A172 (cell line): ENCODE data around the gene TMCO2. TPM values are rescaled to one million over a fixed set of nuclear protein-coding genes. Genes with fewer than 3 reads are reported as not detected.
"Not testable (repeated sequence)": the region's sequence is repeated elsewhere in the genome, so short reads cannot be mapped to it uniquely, and the experiment has no call there.

Experiments
- DNase-seq: peaks from one replicate; pipeline ENCODE4 v3.0.0-alpha.2; 2015; ENCODE audit warnings: low spot score
- total RNA-seq: library from RNA; depleted of rRNA; stranded (reverse); fragments of >200 nt; shearing (Covaris generic); gene quantifications from 2 replicates; pipeline ENCODE4 v1.2.3, GENCODE V29; 2014; rRNA removed

Gene TMCO2
- not detected in 2 replicates for total RNA-seq

DNA sequence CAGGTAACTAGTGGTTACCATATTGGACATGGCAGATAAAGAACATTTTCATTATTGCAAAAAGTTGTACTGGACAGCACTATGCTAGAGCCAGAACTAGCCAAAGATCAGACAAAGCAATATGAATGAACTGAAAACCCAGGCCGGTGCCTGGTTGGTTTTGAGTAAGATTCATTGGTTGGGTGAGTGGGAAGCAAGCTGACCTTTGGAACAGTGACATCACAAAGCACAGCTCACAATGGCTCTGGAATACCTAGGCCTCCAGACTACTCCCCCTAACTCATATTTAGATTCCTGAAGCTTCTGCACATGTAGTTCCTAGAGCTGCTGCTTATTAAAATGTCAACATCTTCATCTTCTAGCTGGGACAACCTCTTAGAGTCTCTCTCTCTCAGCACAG, at the start of gene TMCO2:
Gene TMCO2 (plus strand): TSS at position 283 of the 400 bp plus-strand sequence. CDS start 57 bp downstream, at position 340.
- no peak for DNase-seq

DNA sequence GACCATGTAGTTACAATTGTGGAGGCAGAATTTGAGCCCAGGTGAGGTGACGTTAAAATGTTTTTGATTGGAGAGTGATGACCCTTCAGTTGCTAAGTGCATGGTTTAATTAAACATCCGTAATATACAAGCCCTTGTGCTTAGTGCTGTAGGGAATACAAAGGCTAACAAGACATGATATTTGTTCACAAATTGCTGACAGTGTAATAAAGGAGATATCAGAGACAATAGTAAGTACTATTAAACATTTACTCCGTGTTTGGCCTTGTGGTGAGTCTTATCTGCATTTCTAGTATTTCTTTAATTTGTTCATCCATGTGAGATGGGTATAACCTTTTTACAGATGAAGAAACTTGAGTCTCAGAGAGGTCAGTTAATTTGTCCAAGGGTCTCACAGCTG, 48.6 kb upstream of the TMCO2 start:
- DNase-seq: no peak

DNA sequence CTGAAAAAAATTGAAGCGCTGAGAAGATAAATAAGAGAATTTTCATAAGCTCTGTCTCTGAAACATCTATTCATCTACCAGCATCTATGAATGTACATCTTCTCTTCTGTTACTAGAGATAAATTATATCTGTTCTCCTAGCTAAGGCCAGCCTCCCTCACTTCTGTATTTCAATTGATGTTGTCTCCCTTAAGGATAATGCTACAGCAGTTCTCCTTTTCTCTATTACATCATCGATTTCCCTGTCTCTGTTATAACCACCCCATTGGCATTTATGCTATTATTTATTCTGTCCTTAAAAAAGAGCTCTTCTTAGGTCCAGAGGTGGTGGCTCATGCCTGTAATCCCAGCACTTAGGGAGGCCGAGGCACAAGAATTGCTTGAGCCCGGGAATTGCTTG, 42.9 kb upstream of the TMCO2 start:
- DNase-seq: no peak

DNA sequence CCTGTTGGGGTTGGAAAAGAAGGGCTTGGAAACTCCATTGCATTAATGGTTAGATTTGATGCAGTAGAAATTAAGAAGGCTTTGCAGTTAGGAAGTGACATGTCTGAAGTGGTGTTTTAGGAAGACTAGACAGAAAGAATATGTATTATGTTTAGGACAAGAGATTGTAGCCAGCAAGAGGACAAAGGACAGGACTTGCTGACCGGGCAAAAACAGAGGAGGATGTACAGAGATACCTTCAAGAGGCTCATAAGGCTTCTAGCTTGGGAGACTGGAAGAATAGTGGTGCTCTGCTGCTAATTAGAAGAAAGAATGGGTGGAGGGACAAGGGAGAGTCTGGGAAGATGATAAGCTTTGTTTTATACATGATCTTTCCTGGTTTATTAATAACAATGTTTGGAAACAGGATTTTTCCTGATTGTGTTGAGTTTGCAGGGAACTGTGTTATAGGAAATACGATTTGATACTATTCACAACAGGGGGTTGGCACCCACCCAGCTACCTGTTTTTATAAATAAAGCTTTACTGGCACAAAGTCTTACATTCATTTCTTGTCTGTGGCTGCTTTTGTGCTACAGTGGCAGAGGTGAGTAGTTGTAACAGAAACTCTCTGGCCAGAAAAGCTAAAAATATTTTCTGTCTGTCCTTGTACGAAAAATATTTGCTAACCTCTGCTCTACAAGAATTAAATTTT, 37.1 kb upstream of the TMCO2 start:
- DNase-seq: no peak

DNA sequence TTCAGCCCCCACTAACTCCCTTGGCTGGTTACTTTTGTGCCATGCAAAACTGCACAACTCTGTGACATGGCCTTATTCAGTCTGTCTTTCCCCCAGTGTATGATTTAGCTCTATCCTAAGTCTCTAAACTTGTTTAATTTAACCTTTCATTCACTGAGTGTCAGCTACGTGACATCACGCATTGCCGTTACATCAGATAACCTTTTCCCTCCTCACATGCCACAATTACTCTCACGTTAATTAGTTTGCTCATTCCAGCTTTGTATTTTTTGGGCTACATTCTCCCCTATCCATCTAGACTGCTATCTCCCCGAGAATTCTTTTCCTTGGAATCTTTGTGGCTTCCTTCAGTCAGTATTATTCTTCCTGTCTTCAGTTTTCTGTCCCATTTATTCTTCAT, 29.4 kb upstream of the TMCO2 start:
- DNase-seq: no peak

GRCh38 chr1:40221471-40221905, 26.2 kb upstream of the TMCO2 start:
- DNase-seq: not testable (repeated sequence)

GRCh38 chr1:40221977-40222772, 25.6 kb upstream of the TMCO2 start:
- DNase-seq: no peak

DNA sequence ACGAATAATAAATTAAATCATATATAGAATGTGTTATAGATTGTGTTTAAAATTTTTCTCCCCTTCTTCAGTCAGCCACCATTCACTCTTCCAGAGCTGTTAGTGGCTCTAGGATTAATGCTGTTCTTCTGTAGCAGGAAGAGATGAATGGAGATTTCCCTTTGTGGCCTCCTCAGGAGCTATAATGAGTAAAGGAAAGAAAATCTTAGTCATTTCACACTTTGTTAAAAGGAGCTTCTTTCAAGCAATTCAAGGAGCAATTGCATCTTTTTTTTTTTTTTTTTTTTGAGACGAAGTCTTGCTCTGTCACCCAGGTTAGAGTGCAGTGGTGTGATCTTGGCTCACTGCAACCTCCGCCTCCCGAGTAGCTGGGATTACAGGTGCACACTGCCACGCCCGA, 23.7 kb upstream of the TMCO2 start:
- no peak for DNase-seq

- no peak for DNase-seq
Observed at GRCh38 chr1:40226192-40226591, 21.5 kb upstream of the TMCO2 start.

DNA sequence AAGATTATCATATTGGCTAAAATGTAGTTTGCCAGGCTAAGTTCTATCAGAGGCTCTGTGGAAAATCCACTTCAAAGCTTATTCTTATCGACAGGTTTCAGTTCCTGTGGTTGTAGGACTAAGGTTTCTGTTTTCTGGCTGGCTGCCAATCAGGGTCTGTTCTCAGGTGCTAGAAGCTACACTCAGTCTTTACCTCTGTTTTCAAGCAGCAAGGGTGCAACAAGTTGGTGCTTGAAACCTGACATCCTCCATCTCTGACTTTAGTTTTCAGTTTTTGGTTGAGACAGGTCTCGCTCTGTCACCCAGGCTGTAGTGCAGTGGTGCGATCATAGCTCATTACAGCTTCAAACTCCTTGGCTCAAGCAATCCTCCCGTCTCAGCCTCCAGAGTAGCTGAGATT, 15.3 kb upstream of the TMCO2 start:
- no peak for DNase-seq

DNA sequence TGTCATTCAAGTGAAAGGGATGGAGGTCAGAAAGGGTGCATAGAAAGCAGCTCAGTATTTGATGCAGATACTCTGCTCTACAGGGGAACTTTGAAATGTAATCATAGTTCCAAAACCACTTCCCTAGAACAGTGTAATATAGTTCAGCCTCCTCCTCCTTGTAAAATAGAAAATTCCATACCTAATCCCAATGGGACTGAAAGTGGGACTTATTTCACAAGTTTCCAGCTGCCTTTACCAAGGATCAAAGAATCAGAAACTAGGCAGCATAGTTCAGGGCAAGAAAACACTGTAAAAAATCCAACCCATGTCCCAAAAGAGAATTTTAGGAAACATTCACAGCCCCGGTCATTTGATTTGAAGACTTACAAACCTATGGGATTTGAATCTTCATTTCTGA, 8.1 kb upstream of the TMCO2 start:
- no peak for DNase-seq

DNA sequence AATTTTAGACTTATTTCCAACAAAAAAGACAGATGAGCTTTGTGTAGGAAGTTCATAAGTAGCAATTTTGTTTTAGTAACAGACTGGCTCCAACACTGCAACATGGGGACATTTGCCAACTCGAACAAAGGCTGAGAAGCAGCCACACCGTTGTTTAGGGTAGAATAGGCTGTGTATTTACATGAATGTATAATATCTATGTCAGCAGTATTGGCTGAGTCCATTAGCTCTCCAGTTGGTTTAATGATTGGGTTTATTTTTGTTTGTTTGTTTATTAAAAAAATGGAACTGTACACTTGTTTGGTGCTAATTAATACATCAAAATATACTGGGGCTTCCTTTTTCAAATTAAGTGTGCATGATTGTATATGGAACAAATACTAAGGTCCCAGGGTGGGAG, 7.3 kb upstream of the TMCO2 start:
- DNase-seq: no peak

DNA sequence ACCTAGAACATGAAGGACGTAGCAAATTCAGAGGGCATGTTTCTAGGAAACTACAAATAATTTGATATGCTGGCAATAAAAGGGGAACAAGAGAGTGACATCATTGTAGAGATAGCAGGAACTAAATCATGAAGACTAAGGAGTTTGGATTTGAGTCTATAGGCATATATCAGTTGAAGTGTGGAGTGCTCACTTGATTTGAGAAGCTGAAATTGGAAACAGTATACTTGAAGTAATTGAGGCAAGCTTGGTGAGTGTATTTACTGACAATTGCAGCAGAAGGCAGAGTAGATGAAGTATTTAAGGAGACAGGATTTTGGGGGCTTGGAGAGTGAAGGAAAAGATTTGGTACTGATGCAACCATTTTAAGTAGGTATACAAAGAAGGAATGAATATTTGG, 6.4 kb upstream of the TMCO2 start:
- DNase-seq: peak; percentile 15

DNA sequence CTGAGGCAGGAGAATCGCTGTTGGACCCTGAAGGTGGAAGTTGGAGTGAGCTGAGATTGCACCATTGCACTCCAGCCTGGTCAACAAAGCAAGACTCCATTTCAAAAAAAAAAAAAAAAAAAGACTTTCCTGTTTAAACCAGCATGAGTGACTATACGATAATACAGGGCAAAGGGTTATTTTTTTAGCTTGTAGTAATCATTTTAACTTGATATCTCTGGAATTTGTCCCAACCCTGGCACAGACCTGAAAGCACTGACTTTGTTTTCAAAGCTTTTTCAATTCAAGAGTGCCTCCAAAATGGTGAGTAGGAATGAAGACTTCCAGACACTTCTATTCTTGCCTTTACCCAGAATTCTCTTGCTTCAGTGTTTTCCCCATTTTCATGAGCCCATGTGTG, 4.4 kb upstream of the TMCO2 start:
- DNase-seq: no peak

GRCh38 chr1:40244138-40244744, 3.5 kb upstream of the TMCO2 start:
- no peak for DNase-seq

GRCh38 chr1:40245686-40246085, 2.1 kb upstream of the TMCO2 start:
- no peak for DNase-seq

GRCh38 chr1:40248412-40248811, 675 bp downstream of the TMCO2 start:
- no peak for DNase-seq

- no peak for DNase-seq
Observed at GRCh38 chr1:40251456-40251855, 3.7 kb downstream of the TMCO2 start.

DNA sequence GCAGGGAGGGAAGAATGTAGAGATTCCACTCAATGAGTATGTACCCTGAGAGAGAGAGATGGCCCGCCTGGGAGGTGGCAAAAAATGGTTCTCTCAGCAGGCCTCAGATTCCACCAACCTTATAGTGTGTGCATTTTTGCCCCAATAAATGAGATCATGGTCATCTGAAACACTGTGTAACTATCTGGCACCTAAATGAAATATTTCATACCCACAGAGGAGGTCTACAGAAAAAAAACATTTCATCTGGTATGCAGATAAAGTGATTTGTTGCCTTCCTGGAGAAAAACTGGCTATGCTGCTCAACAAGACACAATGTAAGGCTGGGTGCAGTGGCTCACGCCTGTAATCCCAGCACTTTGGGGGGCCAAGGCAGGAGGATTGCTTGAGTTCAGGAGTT, 4.9 kb downstream of the TMCO2 start:
- DNase-seq: no peak

DNA sequence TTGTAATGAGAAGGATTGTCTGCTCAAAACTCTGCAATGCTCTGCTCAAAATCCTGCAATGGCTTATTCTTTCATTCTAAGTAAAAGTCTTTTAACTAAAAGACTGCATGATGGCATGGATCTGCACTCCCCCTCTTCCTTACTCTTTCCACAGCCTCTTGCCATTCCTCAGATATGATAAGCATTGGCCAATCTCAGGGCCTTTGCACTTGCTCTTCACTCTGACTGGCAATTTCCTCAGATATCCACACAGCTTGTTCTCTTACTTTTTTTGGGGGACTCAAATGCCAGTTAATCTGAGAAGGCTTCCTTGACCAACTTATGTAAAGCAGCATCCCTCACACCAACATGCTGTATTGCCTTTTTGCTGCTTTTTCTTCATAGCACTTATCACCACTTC, 7.5 kb downstream of the TMCO2 start:
- no peak for DNase-seq

DNA sequence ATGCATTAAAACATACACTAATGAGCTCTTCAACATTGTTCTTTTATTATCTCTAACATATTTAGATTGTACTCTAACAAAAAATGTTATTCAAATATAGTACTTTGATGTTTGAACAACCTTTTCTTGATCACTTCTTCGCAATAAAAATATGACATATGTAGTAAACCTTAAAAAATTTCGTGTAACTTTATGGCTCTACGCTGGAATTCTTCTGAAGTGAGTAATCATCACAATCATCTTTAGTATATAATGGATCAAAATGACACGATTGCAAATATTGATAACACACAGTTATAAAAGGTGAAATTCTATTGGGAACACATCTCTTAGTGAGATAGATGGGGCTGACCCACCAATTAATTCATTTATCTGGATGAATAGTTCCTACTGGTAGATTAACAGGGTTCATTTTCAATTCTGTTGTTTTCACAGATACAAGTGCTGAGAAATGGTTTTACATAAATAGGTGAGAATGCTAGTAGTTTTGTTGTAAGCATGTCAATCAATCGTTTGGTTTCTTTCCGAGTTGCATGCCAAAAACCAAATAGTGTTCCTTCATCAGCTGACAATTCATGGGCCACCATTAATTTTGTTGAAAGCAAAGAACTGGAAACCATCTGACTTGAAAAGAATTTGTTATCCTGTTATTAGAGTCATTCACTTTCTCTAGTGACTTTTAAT, 8.8 kb downstream of the TMCO2 start:
- DNase-seq: no peak

- DNase-seq: no peak
Observed at GRCh38 chr1:40257313-40257687, 9.6 kb downstream of the TMCO2 start.
